NT2/D1 (cell line): ENCODE data around the gene ABCD1.

Source experiments
- SUZ12 ChIP-seq: IDR thresholded peaks from 2 replicates; pipeline ENCODE4 v1.6.1; 2011; ENCODE audit not compliant: insufficient read length, insufficient read depth; ENCODE audit errors: extremely low read depth
- YY1 ChIP-seq: IDR thresholded peaks from 2 replicates; pipeline ENCODE4 v1.6.1; 2011; ENCODE audit not compliant: insufficient read length, insufficient read depth
- ZNF274 ChIP-seq: IDR thresholded peaks from 2 replicates; pipeline ENCODE4 v1.6.1; 2011; ENCODE audit warnings: mild to moderate bottlenecking, low read depth, low read length

DNA sequence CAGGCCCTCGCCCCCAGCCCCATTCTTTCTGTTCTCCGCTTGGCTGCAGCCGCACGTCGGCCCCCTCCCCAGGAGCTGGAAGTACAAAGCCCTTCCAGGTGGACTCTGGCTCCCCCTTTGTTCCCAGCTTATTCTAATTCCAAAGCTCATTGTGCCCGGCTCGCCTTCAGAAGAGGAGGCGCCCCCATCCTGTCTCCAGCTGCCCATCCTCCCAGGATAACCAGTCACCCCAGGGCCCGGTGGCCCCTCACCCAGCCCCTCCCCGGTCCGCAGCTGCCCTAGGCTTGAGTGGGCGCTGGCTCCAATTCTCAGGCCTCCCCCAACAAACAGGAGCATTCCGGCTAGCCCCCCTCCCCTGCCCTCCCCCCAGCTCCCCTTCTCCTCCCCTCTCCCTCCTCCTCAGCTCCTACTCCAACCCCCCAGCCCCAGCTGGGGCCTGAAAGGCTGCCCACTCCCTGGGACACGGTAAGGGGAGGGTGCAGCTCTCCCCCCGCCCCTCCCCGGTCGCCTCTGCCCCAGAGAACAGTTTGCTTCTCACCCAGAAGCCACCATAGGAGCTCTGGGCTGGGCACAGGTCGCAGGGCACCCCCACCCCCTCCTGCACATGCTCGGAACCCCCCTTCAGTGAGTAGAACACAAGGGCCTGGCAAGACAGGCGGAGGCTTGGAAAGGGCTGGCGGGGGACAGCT is 40.0 kb upstream of the ABCD1 start:
- TF ChIP-seq SUZ12 (no peak), YY1 (no peak), ZNF274 (no peak)
